Measurements from ENCODE around the gene SOX18.

DNA sequence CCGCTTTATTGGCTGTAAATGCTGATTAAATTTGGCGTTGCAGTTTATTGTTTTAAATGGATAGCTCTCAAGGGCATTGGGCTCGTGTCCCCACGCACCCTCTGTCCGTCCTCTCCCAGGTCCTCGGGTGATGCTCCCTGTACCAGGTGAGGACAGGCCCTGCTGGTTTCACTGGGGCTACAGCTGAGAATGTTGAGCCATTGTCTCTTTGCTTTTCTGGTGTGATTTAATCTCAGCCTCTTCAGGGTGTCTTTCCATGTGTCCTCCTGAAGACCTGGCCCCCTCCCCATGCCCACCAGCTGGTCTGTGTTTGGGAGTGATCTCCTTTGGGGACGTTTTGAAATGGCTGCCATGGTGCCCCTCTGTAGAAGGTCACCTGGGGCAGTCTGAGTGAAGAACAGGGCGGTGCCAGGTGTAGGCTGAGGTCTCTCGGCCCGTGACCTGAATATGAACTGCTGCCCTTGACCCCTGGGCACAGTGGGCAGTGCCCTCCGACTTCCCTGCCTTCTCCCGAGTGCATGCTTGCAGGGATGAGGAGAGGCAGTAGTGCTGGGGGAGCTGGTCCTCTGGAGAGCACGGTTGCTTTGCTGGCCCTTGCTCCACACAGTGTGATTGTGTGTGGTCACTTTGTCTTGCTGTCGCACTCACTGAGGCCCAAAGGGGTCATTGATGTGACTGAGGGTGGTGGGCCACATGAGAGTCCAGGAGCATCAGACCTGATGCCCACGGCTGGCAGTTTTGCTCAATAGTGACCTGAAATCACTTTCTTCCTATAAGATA is 25.9 kb downstream of the SOX18 start:
- TF ChIP-seq, protein P1, sequence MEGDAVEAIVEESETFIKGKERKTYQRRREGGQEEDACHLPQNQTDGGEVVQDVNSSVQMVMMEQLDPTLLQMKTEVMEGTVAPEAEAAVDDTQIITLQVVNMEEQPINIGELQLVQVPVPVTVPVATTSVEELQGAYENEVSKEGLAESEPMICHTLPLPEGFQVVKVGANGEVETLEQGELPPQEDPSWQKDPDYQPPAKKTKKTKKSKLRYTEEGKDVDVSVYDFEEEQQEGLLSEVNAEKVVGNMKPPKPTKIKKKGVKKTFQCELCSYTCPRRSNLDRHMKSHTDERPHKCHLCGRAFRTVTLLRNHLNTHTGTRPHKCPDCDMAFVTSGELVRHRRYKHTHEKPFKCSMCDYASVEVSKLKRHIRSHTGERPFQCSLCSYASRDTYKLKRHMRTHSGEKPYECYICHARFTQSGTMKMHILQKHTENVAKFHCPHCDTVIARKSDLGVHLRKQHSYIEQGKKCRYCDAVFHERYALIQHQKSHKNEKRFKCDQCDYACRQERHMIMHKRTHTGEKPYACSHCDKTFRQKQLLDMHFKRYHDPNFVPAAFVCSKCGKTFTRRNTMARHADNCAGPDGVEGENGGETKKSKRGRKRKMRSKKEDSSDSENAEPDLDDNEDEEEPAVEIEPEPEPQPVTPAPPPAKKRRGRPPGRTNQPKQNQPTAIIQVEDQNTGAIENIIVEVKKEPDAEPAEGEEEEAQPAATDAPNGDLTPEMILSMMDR (IDR thresholded peaks at IDR 0.05): no peak
- no peak for TF ChIP-seq EP300 (IDR thresholded peaks at IDR 0.05)
- no peak for TF ChIP-seq POLR2A (IDR thresholded peaks at IDR 0.05)
- no peak for TF ChIP-seq POLR2AphosphoS5 (IDR thresholded peaks at IDR 0.05)
